Measurements from ENCODE around the gene ABCC6.
"Not testable (repeated sequence)": the region's sequence is repeated elsewhere in the genome, so short reads cannot be mapped to it uniquely, and the experiment has no call there.

Gene ABCC6

DNA sequence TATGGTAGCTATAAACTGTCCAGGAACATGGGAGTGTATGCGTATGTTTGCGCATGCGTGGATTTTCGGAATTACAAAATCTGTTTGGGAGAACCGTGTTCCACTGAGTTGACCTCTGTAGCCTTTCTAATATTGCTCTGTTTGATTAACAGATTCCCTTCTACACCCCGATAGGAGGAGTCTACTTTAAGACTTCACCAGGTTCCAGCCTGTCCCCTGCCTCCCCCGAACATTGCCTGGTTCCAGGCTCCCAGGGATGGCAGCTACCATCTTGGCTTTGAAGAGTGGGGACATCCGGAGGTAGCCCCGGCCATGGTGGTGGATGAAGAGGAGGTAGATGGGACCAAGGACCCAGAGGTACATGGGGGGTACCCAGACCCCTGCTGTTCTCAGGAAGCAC, 1.9 kb downstream of the ABCC6 start:
- not testable (repeated sequence) for DNase-seq

DNA sequence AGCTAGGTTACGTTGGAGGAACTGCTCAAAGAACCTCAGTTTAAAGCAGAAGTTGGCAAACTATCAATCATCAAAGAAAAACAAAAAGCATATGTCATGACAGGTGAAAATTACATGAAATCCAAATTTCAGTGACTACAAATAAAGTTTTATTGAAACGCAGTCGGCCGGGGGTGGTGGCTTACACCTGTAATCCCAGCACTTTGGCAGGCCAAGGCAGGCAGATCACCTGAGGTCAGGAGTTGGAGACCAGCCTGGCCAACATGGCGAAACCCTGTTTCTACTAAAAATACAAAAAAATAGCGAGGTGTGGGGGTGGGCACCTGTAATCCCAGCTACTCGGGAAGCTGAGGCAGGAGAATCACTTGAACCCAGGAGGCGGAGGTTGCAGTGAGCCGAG, 2.8 kb downstream of the ABCC6 start:
- not testable (repeated sequence) for DNase-seq

DNA sequence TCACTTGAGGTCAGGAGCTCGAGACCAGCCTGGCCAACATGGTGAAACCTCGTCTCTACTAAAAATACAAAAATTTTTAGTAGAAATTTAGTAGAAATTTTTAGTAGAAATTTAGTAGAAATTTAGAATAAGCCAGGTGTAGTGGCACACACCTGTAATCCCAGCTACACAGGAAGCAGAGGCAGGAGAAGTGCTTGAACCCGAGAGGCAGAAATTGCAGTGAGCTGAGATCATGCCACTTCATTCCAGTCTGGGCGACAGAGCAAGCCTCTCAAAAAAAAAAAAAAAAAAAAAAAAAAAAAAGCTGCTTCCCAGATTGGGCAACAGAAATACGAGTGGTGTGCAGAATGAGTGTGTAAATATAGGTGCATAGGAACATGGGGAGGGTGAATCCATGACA, 4.5 kb downstream of the ABCC6 start:
- DNase-seq, result not testable (repeated sequence)

DNA sequence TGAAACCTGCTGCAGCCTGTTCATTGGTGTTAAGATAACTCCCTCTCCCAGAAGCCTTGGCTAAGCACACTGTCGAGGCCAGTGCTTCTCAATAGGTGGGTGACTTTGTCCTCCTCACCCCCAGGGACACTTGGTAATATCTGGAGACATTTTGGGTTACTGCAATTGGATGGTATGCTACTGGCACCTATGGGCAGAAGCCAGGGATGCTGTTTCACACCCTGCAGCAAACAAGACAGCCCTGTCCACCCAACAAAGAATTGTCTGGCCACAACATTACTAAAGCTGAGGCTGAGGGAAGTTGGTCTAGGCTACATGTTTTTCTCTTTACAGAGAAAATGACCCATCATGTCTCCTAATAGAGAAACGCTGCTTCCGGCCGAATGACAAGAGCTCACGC, 4.9 kb downstream of the ABCC6 start:
- not testable (repeated sequence) for DNase-seq

DNA sequence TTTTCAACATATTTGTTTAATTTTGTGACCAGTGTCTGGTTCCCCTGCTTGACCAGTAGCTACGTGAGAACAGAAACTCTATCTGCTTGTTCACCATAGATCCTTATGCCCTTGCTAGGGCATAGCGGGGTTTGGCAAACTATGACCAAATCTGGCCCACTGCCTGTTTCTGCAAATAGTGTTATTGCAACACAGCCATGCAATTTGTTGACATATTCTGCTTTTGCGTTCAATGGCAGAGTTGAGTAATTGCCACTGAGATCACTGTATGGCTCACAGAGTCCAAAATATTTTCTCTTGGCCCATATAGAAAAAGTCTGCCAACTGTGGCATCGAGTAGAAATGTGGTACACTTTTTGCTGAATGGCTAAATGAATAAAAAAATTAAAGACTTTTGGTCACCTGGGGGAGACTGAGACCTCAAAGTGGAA, 9.4 kb downstream of the ABCC6 start:
- DNase-seq, result not testable (repeated sequence)

DNA sequence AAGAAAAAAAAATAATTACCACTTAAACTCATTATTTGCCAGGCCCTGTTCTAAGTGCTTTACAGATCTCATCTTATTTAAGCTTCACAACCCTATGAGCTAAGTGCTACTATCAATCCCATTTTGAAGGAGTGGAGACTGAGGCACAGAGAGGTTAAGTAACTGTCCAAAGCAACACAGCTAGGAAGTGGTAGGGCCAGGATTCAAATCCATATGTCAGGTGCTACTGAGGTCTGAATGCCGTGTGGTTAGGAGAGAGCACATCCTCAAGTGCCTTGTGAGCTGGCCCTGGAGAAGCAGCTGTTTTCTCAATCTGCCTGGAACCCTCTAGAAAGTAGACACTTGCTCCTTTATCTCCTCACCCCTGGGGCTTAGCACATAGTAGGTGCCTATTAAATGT, 11.9 kb downstream of the ABCC6 start:
- DNase-seq, result not testable (repeated sequence)

DNA sequence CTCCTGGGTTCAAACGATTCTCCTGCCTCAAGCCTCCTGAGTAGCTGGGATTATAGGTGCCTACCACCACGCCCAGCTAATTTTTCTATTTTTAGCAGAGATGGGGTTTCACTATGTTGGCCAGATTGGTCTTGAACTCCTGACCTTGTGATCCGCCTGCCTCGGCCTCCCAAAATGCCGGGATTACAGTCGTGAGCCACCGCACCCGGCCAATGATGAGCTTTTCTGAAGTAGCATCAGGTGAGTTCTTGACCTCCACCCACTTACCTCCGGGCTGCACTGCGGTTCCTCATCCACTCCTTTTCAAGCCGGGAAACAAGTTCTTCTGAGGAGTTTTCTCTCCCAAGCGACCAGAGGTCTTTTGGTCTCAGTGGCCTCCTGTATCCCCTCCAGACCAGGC, 14.8 kb downstream of the ABCC6 start:
- not testable (repeated sequence) for DNase-seq

DNA sequence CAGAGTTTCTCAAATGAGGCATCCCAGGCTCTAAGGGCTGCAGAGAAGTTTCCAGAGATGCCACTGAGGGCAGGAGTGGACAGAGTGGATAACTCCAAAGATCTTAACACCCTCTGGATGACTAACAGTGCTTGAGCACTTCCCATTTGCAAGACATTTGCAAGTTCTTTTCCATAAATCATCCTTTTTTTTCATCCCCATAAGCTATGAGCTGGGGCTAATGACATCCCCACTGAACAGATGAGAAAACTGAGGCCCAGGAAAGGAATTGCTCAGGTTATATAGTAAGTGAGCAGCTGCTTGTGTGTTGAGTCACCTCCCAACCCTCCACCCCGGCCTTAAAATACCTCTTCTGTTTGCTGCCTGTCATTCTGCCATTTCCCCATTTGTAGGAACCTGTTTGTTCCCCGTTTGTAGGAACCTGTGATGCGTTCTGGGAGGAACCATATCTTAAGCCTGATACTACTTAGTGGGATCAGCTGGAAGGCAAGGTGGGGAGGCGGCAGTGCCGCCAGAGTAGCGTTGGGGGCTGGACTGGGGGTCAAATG, 15.4 kb downstream of the ABCC6 start:
- not testable (repeated sequence) for DNase-seq

DNA sequence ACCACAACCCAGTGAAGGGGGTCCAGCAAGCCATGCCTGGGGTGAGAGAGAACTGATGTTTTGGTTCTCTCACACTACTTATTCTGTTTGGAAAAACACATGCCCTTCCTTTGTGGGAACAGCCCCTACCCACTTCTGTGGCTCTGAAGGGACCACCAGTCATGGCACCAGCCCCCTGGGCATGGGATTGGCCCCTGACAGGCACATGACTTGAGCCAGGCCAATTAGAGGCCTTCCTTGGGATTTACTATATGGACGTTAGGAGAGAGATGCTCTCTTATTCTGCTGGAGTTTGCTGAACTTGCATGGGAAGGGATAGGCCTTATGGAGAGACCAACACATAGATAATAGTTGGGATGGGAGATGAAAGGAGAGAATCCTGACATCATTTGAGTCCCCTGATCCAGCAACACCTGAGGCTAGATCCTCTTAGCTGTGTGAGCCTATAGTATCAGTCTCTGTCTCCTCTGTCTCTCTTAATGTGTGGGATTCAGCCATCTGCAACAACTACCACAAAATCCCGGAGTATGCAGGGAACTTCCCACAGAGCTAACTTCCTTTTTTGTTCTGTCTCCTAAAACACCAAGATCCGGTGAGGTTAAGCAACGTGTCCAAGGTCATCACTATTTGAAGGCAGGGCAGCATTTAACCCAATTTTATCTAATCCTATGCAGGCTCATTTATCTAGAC, 16.1 kb downstream of the ABCC6 start:
- DNase-seq, result not testable (repeated sequence)

DNA sequence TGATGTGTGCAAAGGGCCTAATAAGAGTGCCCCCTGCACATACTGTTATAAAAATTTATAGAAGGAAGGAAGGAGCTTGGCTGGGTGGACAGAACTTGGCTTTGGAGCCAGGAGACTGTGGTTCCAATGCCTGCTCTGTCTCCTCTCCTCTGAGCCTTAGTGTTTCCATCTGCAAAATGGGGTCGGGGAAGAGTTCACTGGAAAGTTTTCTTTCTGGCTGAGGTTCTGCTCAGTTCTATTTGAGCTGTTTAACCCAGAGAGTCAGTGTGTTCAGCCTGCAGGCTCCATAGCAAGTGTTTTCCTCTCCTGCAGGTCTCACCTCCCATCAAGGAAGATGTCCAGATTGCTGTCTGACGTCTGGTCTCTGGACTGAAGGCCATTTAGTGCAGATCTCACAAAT, 17.4 kb downstream of the ABCC6 start:
- not testable (repeated sequence) for DNase-seq

DNA sequence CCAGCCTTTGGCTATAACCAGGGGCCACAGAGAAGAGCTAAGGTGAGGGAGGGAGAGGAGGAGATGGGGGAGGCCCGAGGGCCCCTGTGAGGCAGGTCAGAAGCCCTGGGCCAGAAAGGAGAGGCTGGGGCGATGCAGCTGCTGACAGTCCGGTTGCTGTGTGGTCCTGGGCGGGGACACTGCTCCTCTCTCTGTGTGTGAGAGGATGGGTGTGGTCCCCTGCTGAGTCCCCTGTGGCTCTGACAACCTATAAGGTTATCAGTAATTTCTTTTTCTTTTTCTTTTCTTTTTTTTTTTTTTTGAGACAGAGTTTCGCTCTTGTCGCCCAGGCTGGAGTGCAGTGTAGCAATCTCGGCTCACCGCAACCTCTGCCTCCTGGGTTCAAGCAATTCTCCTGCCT, 18.7 kb downstream of the ABCC6 start:
- DNase-seq, result not testable (repeated sequence)

DNA sequence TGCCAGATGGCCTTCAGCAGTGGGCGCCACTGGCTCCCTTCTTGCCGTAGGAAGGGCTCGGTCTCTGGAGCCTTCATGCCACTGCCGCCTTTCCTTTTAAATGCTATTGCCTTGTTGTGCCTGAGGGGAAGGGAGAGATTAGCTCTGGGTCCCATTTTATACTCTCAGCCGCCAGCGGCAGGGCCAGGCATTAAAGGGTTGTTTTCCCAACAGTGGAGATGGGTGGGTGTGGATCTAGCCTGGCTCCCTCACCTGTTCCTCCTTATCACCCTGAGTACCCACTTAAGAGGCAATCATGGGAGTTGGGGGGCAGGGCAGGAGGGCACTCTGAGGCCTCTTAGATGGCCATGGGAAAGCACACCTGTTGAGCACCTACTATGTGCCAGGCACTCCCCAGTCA, 19.8 kb downstream of the ABCC6 start:
- DNase-seq, result not testable (repeated sequence)

DNA sequence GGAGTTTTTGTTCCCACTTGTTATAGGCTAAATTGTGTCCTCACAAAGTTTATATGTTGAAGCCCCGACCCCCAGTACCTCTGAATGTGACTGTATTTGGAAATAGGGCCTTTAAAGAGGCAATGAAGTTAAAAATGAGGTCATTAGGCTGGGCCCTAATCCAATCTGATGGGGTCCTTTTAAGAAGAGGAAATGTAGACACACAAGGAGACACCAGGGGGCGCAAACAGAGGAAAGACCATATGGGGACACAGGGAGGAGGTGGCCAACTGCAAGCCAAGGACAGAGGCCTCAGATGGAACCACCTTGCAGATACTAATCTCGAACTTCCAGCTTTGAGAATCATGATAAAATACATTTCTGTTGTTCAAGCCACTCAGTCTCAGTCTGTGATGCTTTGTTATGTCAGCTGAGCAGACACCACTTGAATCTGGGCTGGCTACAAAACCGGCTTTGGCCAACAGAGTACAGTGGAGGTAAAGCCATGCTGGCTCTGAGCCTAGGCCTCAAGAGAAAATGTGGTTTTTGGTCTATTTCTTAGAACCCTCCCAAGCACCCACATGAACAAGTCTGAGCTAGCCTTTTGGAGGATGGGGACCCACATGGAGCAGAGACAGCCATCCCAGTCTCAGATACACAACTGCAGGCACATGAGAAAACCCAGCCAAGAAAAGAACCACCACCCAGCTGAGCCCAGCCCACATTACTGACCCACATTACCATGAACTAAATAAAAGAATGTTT, 20.7 kb downstream of the ABCC6 start:
- DNase-seq, result not testable (repeated sequence)

DNA sequence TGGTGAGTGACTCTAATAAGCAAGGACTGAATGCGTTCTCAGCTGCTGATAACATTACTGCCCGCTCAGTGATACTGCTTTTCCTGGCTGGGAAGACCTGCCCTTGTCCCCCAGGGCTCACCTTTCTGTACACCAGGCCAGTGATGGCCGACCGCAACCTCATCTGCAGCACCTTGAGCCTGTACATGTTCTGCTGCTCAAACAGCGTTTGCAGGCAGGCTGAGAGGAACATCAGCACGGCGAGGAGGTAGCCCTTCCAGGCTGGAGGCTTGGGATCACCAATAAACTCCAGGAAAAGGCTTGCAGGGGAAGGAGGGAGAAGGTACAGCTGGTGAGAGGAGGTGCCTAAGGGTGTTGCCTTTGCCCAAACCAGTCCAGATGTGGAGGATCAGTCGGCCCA, 21.4 kb downstream of the ABCC6 start:
- DNase-seq, result not testable (repeated sequence)

DNA sequence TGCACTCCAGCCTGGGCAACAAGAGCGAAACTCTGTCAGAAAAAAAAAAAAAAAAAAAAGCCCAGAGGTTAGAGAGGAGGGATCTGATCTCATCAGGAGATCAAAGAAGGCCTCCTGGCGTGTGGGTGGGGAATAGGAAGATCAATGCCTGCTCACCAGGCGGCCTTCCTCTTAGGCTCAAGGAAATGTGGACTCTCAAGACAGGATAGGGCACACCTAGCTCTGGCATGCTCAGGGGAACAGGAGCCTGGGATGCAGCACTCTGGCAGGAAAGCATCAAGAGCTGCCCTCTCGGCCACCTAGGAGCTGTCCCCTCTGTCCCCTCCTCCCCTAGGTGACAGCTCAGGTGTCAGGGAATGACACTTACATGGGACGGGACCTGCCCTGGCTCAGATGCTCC, 22.9 kb downstream of the ABCC6 start:
- DNase-seq, result not testable (repeated sequence)

DNA sequence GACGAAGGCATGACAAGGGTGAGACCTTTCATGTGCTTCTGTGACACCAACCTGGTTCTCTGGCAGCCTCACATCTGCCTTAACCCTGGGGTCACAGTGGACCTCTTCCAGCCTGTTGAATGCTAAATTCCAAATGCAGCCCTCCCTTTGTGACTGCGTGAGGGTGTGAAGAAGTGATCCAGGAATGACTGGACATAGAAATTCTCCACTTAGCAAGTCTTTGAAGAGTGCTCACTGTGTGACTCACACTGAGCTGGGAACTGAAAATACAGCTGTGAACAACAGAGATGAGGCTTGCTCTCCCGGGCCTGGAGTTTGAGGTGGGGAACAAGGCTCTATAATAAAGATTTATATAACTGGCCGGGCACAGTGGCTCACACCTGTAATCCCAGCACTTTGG, 23.9 kb downstream of the ABCC6 start:
- DNase-seq, result not testable (repeated sequence)

DNA sequence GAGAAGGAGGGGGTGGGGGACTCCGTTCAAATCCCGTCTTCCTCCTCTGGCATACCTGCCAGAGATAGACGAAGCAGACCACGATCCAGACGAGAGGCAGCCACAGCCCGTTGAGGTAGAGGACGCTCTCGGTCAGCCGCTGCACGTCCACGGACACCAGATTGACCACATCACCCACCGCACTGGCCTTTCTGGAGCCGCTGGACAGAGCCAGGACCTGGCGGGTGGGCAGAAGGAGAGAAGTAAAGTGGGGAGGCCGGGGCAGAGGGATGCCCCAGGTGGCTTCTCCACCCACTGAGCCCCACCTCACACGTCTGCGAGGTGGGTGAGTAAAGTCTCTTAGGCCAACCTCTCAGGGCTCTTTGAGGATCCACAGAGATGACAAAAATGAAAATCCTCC, 25.3 kb downstream of the ABCC6 start:
- DNase-seq, result no peak

DNA sequence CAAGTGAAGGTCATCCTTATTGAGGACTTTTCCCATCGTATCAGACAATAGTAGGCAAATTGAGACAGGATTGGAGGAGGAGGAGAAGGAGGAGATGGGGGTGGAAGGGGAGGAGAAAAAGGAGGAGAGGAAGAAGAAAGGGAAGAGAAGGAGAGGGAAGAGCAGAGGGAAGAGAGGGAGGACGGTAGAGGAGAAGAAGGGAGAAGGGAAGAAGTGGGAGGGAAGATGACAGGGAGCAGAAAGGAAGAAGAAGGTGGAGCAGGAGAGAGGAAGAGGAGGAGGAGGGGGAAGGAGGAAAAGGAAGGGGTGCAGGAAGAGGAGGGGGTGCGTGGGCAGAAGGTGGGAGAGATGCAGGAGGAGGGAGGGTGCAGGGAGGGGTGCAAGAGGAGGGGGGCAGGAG, 26.0 kb downstream of the ABCC6 start:
- DNase-seq, result no peak

DNA sequence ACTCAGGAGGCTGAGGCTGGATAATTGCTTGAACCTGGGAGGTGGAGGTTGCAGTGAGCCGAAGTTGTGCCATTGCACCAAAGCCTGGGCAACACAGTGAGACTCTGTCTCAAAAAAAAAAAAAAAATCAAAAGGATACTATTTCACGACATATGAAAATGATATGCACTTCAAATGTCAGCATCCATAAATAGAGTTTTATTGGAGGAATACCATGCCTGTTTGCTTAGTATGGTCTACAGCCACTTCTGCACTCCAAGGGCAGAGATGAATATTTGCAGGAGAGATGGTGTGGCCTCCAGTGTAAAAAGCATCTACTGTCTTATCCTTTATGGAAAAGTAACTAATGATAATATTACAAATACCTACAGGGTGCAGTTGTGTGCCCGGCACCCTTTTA, 27.2 kb downstream of the ABCC6 start:
- no peak for DNase-seq

DNA sequence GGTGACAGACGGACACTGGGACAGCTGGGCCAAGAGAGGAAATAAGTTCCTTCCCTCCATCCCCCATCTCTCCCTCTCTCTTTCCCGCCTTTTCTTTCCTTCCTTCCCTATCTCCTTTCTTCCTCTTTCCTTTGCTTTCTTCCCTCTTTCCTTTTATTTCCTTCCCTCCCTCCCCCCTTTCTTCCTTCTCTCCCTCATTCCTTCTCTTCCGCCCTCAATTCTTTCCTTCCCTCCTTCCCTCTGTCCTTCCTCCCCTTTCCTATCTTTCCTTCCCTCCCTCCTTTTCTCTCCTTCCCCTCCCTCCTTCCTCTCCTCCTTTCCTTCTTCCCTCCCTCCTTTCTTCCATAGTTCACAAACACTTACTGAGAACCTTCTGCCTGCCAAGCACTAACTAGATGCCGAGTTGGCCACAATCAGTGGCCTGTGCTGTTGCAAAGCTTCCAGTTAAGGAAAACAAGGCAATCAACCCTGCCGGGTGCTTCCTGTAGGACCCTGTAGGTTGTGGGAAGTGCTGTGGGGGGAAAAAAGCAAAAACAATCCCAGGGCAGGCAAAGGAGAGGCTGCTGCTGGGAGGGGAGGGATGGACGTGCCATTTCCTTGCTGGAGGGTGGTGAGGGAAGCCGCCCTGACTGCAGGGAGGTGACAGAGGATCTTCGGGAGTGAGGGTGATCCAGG, 31.7 kb downstream of the ABCC6 start:
- no peak for DNase-seq

DNA sequence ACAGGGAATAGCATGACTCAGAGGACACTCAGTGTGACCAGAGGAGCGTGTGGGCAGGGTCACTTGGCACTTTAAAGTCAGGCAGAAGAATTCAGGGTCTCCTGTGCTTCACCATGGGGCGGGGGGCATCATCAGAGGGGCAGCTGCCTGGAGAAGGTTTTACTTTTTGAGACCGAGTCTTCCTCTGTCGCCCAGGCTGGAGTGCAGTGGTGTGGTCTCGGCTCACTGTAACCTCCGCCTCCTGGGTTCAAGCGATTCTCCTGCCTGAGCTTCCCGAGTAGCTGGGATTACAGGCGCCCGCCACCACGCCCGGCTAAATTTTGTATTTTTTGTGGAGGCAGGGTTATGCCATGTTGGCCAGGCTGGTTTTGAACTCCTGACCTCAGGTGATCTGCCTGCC, 32.3 kb downstream of the ABCC6 start:
- DNase-seq, result not testable (repeated sequence)

DNA sequence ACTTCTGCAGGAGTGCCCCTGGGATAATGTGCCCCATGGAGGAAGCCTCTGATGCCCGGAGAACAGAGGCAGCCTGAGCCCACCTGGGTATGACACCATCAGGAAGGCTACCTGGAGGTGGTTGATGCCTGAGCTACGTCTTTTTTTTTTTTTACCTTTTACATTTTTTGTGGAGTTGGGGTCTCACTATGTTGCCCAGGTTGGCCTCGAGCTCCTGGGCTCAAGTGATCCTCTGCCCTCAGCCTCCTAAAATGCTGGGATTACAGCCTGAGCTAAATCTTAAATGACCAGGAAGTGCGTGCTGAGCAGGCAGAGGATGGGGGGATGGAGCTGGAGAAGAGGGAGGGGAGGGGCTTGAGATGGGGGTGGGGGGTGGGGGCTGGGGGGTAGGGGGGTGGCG, 32.7 kb downstream of the ABCC6 start:
- no peak for DNase-seq

DNA sequence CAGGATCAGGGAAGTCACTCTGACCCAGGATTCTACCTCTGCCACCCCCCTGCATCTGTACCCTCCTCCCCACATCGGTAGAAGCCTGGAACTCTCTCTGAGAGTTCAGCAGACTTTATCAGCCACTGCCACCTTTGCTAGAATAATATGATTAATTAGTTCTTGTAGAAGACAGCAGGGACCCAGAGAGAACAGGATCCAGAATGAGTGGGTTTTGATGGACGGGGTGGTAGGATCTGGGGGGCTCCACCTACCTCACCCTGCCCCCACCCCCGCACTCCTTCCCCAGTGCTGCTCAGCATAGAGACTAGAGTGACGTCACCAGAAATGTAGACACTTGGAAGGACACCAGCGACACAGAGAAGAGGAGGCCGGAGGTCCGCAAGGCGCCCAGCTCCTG, 33.5 kb downstream of the ABCC6 start:
- DNase-seq, result no peak

DNA sequence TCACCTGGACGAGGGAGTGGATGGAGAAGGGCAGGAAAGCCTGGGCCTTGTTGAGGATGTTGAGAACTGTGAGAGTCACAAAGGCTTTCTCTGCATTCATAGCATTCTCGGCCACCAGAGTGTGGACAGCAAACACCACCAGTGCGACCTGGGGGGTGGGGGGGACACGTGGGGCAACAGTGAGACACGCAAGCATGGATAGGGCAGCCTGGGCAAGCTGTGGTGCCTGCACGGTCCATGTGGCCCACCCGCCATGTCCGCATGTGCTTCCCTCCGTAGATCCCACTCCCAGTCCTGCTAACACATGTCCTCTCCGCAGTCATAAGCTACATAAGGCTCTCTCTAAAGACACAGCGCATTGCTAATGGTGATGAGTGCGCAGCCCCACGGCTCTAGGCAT, 34.5 kb downstream of the ABCC6 start:
- no peak for DNase-seq

Data from SIG-M5 (cell line).